Placental pericyte (primary cell): Measurements from ENCODE around the gene FNIP2. TPM values are rescaled to one million over a fixed set of nuclear protein-coding genes. Genes with fewer than 3 reads are reported as not detected.

Experiments
- small RNA-seq: library from RNA; depleted of rRNA; stranded (forward); fragments of <200 nt; gene quantifications from one replicate; pipeline ENCODE3, GENCODE V24; 2012; ENCODE audit warnings: low replicate concordance
- total RNA-seq: library from RNA; depleted of rRNA; stranded (reverse); fragments of >200 nt; gene quantifications from 2 replicates; pipeline ENCODE4 v1.2.3, GENCODE V29; 2012

FNIP2 gene
- total RNA-seq: 20.6 and 33.1 TPM in 2 replicates

GRCh38 chr4:158768555-158769174 is at the start of gene FNIP2:
TSS of gene FNIP2 (plus strand) at chr4:158769026. CDS start at chr4:158769213, 187 bp downstream.

GRCh38 chr4:158722917-158723793 is 45.7 kb upstream of the FNIP2 start, which contains the start of gene PPID:
TSS of gene PPID (minus strand) at chr4:158723396. CDS start at chr4:158723288, 108 bp downstream.

Small RNA genes lying within 50 kb of the gene (small RNA-seq; reads per million reads assigned to genes)
- gene RF00157 (not detected), gene RNU6-128P (0.16 reads per million)

Other genes starting within 250 kb of the FNIP2 start
- 0.29 TPM in 1 of 2 replicates, not detected in the other for gene RXFP1, start 247.1 kb upstream of the FNIP2 start, total RNA-seq
- gene C4orf46, start 97.1 kb upstream of the FNIP2 start, total RNA-seq: 3.3 and 29.3 TPM in 2 replicates
- gene ETFDH, start 96.7 kb upstream of the FNIP2 start, total RNA-seq: 10.3 and 19.0 TPM in 2 replicates
- 12.9 and 18.8 TPM in 2 replicates for gene PPID, start 45.6 kb upstream of the FNIP2 start, total RNA-seq